ENCODE measurements around the gene ZNF521.

The ZNF521 gene

DNA sequence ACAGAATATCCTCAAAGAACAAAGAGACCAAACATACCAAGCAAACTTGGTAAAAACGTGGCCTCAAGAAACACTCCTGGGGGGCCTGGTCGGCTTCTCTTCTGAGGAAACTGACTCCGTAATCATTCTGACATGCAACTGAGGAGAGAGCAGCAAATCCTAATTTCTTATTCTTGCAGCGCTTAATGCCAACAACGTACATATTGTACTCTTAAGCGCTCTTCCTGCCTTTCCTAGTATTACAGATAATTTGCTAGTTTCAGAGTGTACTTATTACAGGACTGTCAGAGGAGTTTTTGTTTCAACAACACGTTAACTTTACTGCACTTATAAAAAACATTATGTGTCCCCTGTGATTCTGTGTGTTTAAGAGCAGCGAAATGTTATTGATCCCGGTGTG lies 64.9 kb downstream of the ZNF521 start:
- no peak overlapping the region for H3K4me3 ChIP-seq (ENCODE audit: control insufficient read depth, low read depth, low read length)
- TF ChIP-seq, protein P1, sequence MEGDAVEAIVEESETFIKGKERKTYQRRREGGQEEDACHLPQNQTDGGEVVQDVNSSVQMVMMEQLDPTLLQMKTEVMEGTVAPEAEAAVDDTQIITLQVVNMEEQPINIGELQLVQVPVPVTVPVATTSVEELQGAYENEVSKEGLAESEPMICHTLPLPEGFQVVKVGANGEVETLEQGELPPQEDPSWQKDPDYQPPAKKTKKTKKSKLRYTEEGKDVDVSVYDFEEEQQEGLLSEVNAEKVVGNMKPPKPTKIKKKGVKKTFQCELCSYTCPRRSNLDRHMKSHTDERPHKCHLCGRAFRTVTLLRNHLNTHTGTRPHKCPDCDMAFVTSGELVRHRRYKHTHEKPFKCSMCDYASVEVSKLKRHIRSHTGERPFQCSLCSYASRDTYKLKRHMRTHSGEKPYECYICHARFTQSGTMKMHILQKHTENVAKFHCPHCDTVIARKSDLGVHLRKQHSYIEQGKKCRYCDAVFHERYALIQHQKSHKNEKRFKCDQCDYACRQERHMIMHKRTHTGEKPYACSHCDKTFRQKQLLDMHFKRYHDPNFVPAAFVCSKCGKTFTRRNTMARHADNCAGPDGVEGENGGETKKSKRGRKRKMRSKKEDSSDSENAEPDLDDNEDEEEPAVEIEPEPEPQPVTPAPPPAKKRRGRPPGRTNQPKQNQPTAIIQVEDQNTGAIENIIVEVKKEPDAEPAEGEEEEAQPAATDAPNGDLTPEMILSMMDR (conservative IDR thresholded peaks at IDR 0.05; ENCODE audit: control insufficient read depth, insufficient read depth, low read depth, low read length): no peak
- DNase-seq (ENCODE audit: low read depth): no peak

DNA sequence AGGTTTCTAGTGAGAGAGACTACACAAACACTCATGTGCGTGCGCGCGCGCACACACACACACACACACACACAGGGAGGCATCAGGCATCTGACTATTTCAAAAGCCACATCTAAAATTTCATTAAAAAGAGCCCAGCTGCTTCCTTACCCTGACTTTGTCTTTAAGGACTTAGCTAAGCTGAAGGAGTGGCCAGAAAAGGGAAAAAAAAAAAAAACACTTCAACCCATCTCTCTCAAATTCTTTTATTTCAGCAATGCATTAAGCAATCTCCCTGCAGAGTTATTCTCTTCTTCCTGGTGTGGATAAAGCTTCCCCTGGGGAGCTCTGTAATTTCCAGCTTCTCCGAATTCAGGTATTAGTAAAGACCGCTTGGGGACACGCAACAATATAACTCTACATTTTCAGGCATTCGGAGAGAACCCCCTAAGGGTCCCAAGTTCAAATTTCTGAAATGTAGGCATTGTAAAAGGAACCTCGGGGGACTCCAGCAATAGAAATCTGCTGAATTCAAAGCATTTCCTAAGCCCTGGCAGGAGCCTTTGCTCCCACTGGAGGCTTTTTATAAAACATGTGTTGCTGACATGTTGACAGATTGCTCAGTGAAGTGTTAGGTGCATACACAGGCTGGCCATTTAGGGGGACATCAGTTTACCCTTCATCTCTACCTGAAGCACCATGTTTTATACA lies 67.0 kb downstream of the ZNF521 start:
- peak; percentile 82 for DNase-seq (ENCODE audit: low read depth)
- TF ChIP-seq, protein P1 (conservative IDR thresholded peaks at IDR 0.05; ENCODE audit: control insufficient read depth, insufficient read depth, low read depth, low read length): no peak
- H3K4me3 ChIP-seq (ENCODE audit: control insufficient read depth, low read depth, low read length): peak overlapping the region; percentile 16

- TF ChIP-seq, protein P1 (conservative IDR thresholded peaks at IDR 0.05; ENCODE audit: control insufficient read depth, insufficient read depth, low read depth, low read length): no peak
- H3K4me3 ChIP-seq (ENCODE audit: control insufficient read depth, low read depth, low read length): peak overlapping the region; percentile 16
- DNase-seq (ENCODE audit: low read depth): peak; percentile 32
Measured at GRCh38 chr18:25284281-25284680, 67.7 kb downstream of the ZNF521 start.

DNA sequence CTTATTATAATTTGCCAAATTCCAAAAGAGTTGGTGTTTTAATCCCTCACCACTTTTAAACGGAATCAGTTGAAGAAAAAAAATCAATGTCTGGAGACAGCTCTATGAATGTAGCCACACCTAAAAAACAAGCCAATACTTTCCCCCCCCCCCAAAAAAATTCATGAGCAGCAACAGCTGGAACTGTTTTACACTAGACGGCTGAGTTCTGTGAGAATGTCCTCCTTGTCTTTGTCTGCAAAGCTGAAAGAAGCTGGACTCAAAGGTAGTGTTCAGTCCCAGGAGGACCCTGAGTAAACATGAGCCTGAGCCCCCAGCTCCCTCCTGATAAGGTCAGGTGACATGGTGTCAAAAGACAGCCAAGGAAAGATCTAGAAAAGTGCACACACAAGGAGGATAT lies 68.2 kb downstream of the ZNF521 start:
- TF ChIP-seq, protein P1 (conservative IDR thresholded peaks at IDR 0.05; ENCODE audit: control insufficient read depth, insufficient read depth, low read depth, low read length): no peak
- no peak overlapping the region for H3K4me3 ChIP-seq (ENCODE audit: control insufficient read depth, low read depth, low read length)
- no peak for DNase-seq (ENCODE audit: low read depth)

- no peak overlapping the region for H3K4me3 ChIP-seq (ENCODE audit: control insufficient read depth, low read depth, low read length)
- DNase-seq (ENCODE audit: low read depth): no peak
- TF ChIP-seq, protein P1 (conservative IDR thresholded peaks at IDR 0.05; ENCODE audit: control insufficient read depth, insufficient read depth, low read depth, low read length): no peak
Measured at GRCh38 chr18:25282896-25283703, 68.9 kb downstream of the ZNF521 start.

DNA sequence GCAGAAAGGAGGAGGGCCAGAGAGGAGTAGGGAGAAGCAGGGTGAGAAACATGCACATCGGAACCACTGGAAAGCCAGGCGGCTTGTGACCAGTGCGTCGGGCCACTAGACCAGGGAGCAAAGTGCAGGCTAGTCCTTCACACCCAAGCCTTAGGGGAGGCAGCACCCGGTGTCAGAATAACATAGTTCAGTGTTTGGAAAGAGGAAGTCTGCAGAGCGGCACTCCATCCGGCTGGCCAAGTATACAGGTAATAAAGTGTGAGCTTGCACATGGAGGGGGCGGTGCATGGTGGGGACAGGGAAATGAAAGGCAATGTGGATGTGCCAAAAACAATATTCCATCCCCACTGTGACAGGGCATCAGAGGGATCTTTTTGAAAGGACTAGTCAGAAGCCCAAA lies 69.7 kb downstream of the ZNF521 start:
- H3K4me3 ChIP-seq (ENCODE audit: control insufficient read depth, low read depth, low read length): no peak overlapping the region
- TF ChIP-seq, protein P1 (conservative IDR thresholded peaks at IDR 0.05; ENCODE audit: control insufficient read depth, insufficient read depth, low read depth, low read length): no peak
- DNase-seq (ENCODE audit: low read depth): no peak

Measured in fibroblast of mammary gland (primary cell).